Stomach (tissue), 4 donors: Measurements from ENCODE around the gene HOXD13.

Source experiments
- POLR2A ChIP-seq, 4 donors: fragments of 450-650 bp; IDR thresholded peaks; one replicate each; pipeline ENCODE4 v1.6.1; 2016; ENCODE audit warnings: antibody characterized with exemption in 4 of 4, control low read depth in 2 of 4, mild to moderate bottlenecking in 1 of 4, moderate library complexity in 1 of 4
- POLR2AphosphoS5 ChIP-seq, 3 donors: sonication (generic); formaldehyde crosslinking; IDR thresholded peaks; one replicate each; pipeline ENCODE4 v1.6.1; 2016; ENCODE audit warnings: antibody characterized with exemption in 3 of 3
- TF ChIP-seq, protein P1 (sequence below), 7 experiments: fragments of 450-650 bp in 4 of 7; fragments of 200-600 bp in 3 of 7; sonication (generic) in 3 of 7; IDR thresholded peaks; one replicate each; pipeline ENCODE4 v1.5.1; 2016 to 2019; ENCODE audit warnings: antibody characterized with exemption in 7 of 7, control low read depth in 2 of 7, mild to moderate bottlenecking in 1 of 7

DNA sequence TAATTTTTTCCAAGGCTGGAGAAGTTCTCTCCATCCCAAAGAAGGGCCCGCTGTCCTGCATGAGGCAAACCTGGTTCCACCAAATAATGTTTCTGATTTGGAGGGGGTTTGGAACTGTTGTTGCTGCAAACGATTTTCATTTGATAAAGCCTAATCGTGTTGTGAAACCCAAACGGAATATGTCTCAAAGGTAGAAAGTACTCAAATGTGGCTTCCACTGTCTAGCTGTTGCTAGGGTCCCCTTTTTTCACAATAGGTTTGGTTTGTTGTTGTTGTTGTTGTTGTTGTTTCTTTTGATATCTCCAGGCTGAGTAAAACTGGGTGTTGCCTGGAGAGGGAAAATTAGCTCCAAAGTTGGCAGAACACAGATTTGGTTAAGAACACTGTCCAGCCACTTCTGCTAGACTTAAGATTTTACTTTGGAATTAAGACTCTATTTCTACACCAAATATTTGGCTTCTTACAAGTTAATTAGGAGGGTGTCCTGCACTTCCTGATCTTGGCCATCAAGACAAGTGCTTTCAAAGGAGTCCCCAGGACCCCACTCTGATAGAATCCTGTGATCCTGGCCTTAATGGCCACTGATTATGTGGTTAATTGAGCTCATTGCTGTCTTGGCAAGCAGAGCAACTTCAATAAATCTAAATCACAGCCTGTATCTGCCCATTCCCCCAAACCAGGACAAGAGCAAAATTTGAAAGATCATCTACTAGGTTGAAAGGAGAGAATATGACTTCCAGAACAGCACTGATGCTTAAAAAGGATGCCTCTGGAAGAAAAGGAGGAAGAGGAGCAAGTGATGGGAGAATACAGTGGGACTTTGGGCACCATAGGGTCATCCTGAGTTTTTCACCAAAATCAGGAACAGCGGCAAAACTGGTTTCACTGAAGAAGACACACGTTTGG is 3.3 kb upstream of the HOXD13 start:
- TF ChIP-seq, protein P1, sequence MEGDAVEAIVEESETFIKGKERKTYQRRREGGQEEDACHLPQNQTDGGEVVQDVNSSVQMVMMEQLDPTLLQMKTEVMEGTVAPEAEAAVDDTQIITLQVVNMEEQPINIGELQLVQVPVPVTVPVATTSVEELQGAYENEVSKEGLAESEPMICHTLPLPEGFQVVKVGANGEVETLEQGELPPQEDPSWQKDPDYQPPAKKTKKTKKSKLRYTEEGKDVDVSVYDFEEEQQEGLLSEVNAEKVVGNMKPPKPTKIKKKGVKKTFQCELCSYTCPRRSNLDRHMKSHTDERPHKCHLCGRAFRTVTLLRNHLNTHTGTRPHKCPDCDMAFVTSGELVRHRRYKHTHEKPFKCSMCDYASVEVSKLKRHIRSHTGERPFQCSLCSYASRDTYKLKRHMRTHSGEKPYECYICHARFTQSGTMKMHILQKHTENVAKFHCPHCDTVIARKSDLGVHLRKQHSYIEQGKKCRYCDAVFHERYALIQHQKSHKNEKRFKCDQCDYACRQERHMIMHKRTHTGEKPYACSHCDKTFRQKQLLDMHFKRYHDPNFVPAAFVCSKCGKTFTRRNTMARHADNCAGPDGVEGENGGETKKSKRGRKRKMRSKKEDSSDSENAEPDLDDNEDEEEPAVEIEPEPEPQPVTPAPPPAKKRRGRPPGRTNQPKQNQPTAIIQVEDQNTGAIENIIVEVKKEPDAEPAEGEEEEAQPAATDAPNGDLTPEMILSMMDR (IDR thresholded peaks at IDR 0.05), result no peak
- no peak for TF ChIP-seq POLR2A (IDR thresholded peaks at IDR 0.05)
- no peak for TF ChIP-seq POLR2AphosphoS5 (IDR thresholded peaks at IDR 0.05)
